Measurements from ENCODE around the gene RPTOR.
"Not testable (repeated sequence)": the region's sequence is repeated elsewhere in the genome, so short reads cannot be mapped to it uniquely, and the experiment has no call there.

The RPTOR gene

GRCh38 chr17:80724775-80725266, 180.2 kb downstream of the RPTOR start:
- no peak for DNase-seq

- DNase-seq = no peak
Measured at GRCh38 chr17:80725517-80725916, 180.9 kb downstream of the RPTOR start.

GRCh38 chr17:80726558-80727408, 182.1 kb downstream of the RPTOR start:
- no peak for DNase-seq

DNA sequence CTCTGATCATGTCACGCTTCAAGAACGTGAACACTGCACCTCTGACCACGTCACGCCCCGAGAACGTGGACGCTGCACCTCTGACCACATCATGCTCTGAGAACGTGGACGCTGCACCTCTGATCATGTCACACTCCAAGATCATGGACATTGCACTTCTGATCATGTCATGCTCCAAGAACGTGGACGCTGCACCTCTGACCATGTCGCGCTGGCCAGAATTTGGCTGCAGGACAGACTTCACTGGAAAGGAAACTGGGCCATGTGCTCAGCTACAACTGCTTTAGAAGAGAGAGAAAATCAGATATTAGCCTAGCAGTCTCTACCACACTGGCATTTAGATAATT, 182.7 kb downstream of the RPTOR start:
- DNase-seq = no peak

- DNase-seq = no peak
Measured at GRCh38 chr17:80729016-80729415, 184.4 kb downstream of the RPTOR start.

DNA sequence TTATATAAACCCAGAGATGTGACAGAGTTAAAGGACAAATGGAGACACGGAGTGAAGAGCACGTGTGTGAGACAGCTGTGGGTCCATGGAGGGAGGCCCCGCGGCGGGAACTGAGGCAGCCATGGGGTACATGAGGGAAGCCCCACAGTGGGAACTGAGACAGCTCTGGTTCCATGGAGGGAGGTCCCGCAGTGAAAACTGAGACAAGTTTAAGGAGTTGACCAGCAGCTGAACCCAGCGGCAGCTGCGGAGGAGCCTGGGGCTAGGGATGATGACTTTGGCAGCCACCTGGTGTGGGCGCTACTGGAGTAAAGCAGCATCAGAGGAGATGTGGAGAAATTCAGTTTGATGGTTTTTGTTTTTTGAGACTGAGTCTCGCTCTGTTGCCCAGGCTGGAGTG, 185.1 kb downstream of the RPTOR start:
- DNase-seq = no peak

DNA sequence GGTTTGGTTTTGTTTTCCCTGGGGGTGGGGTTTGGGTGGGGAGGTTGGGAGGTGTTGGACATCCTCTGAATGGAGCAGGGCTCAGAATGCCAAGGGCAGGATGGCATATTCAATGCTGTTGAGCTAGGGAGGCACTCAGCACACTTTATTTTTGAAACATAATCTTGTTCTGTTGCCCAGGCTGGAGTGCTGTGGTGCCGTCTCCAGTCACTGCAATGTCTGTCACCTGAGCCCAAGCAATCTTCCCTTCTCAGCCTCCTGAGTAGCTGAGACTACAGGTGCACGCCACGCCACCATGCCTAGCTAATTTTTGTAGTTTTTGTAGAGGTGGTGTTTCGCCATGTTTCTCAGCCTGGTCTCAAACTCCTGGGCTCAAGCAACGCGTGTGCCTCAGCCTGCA, 186.1 kb downstream of the RPTOR start:
- DNase-seq = no peak

- DNase-seq = peak in 1 of 5 experiments; percentile 68
Measured at GRCh38 chr17:80731323-80731722, 186.7 kb downstream of the RPTOR start.

GRCh38 chr17:80732268-80732667, 187.6 kb downstream of the RPTOR start:
- no peak for DNase-seq

GRCh38 chr17:80737106-80738019, 192.7 kb downstream of the RPTOR start:
- no peak for DNase-seq

- DNase-seq = no peak
Measured at GRCh38 chr17:80738020-80738808, 193.6 kb downstream of the RPTOR start.

GRCh38 chr17:80738987-80739730, 194.5 kb downstream of the RPTOR start:
- DNase-seq = no peak

DNA sequence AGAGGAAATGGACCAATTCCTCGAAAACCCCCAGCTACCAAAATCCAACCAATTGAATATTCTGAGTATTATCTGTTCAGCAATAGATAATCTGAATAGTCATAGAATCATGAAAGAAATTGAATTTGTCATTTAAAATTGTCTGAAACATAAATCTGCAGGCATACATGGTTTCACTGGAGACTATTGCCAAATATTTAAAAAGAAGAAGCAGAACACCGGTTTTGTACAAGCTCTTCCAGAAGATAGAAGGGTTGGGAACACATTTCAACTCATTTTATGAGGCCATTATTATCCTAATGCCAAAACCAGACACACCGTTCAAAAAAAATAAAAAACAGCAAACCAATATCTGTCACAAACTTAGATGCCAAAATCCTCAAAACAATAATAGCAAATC, 195.5 kb downstream of the RPTOR start:
- no peak for DNase-seq

GRCh38 chr17:80742091-80742490, 197.5 kb downstream of the RPTOR start:
- no peak for DNase-seq

DNA sequence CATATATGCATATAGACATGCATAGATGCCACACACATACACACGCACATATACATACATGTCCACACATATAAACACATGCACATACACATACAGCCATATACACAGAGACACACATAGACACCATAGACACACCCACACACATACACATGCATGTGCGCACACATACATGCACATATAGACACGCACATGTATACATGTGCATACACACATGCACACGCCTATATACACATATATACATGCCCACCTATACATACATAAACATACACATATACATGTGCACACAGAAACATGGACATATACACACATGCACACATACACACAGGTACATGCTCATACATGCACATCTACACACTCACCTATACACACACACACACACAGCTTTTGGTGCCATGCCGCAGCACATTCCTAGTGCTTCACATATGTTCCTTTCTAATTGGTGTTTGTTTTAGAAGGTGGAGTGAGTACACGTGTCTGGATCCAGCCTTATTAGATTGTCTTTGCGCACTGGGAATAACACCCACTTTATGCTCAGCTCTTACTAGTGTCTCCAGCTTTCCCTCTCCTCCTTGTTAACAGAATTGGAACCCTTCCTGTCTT, 198.0 kb downstream of the RPTOR start:
- DNase-seq = no peak

GRCh38 chr17:80743181-80743771, 198.6 kb downstream of the RPTOR start:
- peak in 1 of 5 experiments; percentile 66 for DNase-seq

GRCh38 chr17:80743973-80744372, 199.3 kb downstream of the RPTOR start:
- not testable (repeated sequence) for DNase-seq

DNA sequence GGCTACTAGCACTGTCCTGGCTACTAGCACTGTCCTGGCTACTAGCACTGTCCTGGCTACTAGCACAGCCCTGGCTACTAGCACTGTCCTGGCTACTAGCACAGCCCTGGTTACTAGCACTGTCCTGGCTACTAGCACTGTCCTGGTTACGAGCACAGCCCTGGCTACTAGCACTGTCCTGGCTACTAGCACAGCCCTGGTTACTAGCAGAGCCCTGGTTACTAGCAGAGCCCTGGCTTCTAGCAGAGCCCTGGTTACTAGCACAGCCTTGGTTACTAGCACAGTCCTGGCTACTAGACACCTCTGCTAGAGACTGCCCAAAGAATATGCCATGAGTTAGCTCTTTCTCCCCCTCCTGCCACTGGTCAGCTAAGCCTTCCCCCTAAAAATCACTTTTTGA, 200.1 kb downstream of the RPTOR start:
- not testable (repeated sequence) for DNase-seq

- DNase-seq = no peak
Measured at GRCh38 chr17:80745183-80745582, 200.5 kb downstream of the RPTOR start.

- DNase-seq = no peak
Measured at GRCh38 chr17:80746262-80746935, 201.8 kb downstream of the RPTOR start.

- DNase-seq = no peak
Measured at GRCh38 chr17:80747469-80747868, 202.8 kb downstream of the RPTOR start.
